HL-60 (cell line): ENCODE results near the gene AP2M1.

Experiments
- GABPA ChIP-seq: IDR thresholded peaks from 2 replicates; pipeline ENCODE4 v1.6.1; 2012; ENCODE audit warnings: low read depth
- POLR2AphosphoS5 ChIP-seq: IDR thresholded peaks from 2 replicates; pipeline ENCODE4 v1.6.1; 2012; ENCODE audit warnings: low read depth
- SPI1 ChIP-seq: IDR thresholded peaks from 2 replicates; pipeline ENCODE4 v1.6.1; 2012; ENCODE audit warnings: low read depth, mild to moderate bottlenecking, borderline replicate concordance
- TF ChIP-seq, protein P1 (sequence below): IDR thresholded peaks from 2 replicates; pipeline ENCODE4 v1.6.1; 2012; ENCODE audit warnings: low read depth; ENCODE audit not compliant: insufficient replicate concordance
- TF ChIP-seq, protein P2 (sequence below): IDR thresholded peaks from one replicate; pipeline ENCODE4 v1.5.1; 2011; ENCODE audit warnings: low read length, control low read depth, inconsistent platforms; ENCODE audit not compliant: insufficient read depth

DNA sequence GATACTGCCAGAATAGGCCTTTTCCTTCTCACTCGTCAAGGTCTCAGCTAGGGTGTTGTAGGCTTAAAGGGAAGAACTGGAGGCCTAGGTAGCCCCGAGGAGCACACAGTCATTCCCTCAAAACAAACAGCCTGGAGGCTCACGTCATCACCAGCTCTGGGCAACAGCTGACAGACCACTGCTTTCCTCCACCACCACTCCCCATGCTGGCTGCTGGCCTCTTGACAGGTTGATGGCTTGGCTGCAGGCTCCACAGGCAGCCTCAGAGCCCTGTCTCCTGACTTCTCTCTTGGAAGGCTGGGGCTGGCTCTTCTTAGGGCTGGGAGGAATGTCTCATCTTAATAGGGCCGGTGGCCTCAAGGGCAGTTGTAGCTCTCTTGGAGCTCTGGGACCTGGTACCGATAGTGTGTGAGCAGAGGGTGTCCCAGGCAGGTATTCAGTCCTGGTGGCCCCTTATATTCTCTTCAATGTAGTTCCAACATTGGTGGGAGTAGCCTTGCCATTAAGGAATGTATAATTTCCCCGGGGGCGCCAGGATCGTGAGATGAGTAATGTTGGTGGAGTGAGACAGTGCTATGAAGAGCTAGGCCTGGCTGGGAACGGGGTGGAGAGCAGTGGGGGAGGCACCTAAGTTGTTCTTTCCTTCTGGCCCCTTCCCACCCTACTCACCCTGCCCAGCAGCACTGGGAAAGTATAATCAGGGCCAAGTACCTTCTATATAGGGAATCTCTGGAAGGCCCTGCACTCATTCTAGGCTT, 6.1 kb upstream of the AP2M1 start:
- TF ChIP-seq, protein P1, sequence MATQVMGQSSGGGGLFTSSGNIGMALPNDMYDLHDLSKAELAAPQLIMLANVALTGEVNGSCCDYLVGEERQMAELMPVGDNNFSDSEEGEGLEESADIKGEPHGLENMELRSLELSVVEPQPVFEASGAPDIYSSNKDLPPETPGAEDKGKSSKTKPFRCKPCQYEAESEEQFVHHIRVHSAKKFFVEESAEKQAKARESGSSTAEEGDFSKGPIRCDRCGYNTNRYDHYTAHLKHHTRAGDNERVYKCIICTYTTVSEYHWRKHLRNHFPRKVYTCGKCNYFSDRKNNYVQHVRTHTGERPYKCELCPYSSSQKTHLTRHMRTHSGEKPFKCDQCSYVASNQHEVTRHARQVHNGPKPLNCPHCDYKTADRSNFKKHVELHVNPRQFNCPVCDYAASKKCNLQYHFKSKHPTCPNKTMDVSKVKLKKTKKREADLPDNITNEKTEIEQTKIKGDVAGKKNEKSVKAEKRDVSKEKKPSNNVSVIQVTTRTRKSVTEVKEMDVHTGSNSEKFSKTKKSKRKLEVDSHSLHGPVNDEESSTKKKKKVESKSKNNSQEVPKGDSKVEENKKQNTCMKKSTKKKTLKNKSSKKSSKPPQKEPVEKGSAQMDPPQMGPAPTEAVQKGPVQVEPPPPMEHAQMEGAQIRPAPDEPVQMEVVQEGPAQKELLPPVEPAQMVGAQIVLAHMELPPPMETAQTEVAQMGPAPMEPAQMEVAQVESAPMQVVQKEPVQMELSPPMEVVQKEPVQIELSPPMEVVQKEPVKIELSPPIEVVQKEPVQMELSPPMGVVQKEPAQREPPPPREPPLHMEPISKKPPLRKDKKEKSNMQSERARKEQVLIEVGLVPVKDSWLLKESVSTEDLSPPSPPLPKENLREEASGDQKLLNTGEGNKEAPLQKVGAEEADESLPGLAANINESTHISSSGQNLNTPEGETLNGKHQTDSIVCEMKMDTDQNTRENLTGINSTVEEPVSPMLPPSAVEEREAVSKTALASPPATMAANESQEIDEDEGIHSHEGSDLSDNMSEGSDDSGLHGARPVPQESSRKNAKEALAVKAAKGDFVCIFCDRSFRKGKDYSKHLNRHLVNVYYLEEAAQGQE: no peak
- TF ChIP-seq, protein P2, sequence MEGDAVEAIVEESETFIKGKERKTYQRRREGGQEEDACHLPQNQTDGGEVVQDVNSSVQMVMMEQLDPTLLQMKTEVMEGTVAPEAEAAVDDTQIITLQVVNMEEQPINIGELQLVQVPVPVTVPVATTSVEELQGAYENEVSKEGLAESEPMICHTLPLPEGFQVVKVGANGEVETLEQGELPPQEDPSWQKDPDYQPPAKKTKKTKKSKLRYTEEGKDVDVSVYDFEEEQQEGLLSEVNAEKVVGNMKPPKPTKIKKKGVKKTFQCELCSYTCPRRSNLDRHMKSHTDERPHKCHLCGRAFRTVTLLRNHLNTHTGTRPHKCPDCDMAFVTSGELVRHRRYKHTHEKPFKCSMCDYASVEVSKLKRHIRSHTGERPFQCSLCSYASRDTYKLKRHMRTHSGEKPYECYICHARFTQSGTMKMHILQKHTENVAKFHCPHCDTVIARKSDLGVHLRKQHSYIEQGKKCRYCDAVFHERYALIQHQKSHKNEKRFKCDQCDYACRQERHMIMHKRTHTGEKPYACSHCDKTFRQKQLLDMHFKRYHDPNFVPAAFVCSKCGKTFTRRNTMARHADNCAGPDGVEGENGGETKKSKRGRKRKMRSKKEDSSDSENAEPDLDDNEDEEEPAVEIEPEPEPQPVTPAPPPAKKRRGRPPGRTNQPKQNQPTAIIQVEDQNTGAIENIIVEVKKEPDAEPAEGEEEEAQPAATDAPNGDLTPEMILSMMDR: no peak
- TF ChIP-seq POLR2AphosphoS5: no peak
- no peak for TF ChIP-seq SPI1
- no peak for TF ChIP-seq GABPA
